AG09309 (cell line): ENCODE data around the gene SCGB1D4.
"Not testable (repeated sequence)": the region's sequence is repeated elsewhere in the genome, so short reads cannot be mapped to it uniquely, and the experiment has no call there.

Experiments
- DNase-seq: peaks from one replicate; pipeline ENCODE4 v3.0.0-alpha.2; 2010; ENCODE audit warnings: low read depth
- H3K4me3 ChIP-seq: 2 replicates; pipeline ENCODE4 v1.5.1; 2011; ENCODE audit warnings: mild to moderate bottlenecking, low read depth, low read length, moderate library complexity; ENCODE audit not compliant: control insufficient read depth
- TF ChIP-seq, protein P1 (sequence below): IDR thresholded peaks from 2 replicates; pipeline ENCODE4 v1.5.1; 2011; ENCODE audit warnings: mild to moderate bottlenecking, low read depth, low read length, inconsistent platforms; ENCODE audit not compliant: insufficient read depth, control insufficient read depth; ENCODE audit errors: missing control alignments

SCGB1D4 gene

DNA sequence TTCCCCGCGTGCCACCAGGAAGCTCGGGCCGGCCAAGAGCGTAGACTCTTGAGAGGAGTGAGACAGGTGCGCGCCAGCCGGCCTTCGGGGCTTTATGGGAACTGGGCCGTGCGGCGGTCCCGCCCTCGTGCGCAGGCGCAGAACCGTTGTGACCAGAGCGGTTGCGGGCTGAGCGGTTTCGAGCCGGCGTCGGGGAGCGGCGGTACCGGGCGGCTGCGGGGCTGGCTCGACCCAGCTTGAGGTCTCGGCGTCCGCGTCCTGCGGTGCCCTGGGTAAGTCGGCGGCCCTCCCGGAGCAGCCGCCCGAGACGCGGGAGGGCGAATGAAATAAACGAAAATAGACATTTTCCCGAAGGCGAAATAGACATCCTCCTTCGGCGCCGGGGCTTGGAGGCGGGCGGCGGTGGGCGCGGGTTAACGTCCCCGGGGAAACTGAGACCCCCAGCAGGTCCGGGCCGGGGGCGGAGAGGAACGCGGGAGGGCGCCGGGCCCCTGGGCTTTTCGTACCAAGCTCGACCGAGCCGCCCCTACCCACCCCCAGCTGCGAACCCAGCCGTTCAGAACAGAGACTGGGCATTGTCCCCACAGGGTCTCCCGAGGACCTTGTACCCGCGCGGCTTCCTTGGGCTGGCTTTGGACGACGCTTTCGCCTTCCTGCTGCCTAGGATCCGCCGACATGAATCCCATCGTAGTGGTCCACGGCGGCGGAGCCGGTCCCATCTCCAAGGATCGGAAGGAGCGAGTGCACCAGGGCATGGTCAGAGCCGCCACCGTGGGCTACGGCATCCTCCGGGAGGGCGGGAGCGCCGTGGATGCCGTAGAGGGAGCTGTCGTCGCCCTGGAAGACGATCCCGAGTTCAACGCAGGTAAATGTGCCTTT, 38.7 kb upstream of the SCGB1D4 start, which contains the start of gene ASRGL1:
TSS of gene ASRGL1 (plus strand) at position 146 of the 879 bp plus-strand sequence. CDS start at position 676, 530 bp downstream.
- TF ChIP-seq, protein P1, sequence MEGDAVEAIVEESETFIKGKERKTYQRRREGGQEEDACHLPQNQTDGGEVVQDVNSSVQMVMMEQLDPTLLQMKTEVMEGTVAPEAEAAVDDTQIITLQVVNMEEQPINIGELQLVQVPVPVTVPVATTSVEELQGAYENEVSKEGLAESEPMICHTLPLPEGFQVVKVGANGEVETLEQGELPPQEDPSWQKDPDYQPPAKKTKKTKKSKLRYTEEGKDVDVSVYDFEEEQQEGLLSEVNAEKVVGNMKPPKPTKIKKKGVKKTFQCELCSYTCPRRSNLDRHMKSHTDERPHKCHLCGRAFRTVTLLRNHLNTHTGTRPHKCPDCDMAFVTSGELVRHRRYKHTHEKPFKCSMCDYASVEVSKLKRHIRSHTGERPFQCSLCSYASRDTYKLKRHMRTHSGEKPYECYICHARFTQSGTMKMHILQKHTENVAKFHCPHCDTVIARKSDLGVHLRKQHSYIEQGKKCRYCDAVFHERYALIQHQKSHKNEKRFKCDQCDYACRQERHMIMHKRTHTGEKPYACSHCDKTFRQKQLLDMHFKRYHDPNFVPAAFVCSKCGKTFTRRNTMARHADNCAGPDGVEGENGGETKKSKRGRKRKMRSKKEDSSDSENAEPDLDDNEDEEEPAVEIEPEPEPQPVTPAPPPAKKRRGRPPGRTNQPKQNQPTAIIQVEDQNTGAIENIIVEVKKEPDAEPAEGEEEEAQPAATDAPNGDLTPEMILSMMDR: no peak
- DNase-seq: no peak
- peak within 1 kb of the TSS; percentile 53 for H3K4me3 ChIP-seq

DNA sequence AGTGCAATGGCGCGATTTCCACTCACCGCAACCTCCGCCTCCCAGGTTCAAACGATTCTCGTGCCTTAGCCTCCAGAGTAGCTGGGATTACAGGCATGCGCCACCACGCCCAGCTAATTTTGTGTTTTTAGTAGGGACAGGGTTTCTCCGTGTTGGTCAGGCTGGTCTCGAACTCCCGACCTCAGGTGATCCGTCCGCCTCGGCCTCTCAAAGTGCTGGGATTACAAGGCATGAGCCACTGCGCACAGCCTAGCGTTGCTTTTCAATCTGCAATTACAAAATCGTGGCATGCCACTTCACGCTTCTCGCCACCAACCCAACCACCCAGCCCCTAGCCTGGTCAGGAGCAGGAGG, 38.1 kb upstream of the SCGB1D4 start:
- peak overlapping the region; percentile 53 for H3K4me3 ChIP-seq

DNA sequence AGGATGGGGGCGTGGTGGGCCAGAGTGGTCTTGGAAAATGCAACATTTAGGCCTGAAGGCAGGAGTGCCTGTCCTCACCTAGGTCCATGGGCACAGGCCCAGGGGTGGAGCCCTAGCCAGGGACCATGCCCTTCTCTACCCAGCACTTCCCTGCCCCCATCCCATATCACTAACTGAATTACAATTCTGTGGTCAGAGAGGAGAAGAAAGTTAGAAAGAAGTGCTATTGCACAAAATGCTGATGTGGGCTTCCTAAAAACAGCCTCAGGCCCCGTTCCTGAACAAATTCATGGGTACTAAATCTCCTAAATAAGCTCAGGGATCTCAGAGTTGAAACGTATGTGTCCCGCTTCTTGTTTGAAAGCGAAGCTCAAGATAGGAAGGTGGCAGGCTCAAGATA, 34.9 kb upstream of the SCGB1D4 start:
- no peak overlapping the region for H3K4me3 ChIP-seq
- no peak for DNase-seq
- TF ChIP-seq, protein P1: no peak

More for the DNA sequence above, 38.1 kb upstream of the SCGB1D4 start:
- not testable (repeated sequence) for DNase-seq

DNA sequence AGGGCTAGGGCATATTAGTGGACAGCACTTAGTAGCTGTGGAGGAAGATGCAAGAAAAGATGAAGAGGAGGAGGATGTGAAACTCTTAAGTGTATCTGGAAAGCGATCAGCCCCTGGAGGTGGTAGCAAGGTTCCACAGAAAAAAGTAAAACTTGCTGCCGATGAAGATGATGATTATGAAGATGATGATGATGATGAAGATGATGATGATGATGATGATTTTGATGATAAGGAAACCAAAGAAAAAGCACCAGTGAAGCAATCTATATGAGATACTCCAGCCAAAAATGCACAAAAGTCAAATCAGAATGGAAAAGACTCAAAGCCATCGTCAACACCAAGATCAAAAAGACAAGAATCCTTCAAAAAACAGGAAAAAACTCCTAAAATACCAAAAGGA, 32.4 kb upstream of the SCGB1D4 start:
- not testable (repeated sequence) for DNase-seq, H3K4me3 ChIP-seq

DNA sequence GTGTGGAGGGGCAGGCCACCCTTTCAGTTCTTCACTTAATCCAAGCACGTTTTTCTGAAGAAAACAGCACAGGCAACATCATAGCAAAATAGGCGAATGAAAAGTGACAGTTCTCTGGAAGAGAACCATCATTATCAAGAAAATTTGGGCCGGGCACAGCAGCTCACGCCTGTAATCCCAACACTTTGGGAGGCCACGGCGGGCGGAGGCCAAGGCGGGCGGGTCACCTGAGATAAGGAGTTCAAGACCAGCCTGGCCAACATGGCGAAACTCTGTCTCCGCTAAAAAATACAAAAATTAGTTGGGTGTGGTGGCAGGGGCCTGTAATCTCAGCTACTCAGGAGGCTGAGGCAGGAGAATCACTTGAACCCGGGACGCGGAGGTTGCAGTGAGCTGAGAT, 28.7 kb upstream of the SCGB1D4 start:
- H3K4me3 ChIP-seq, DNase-seq: not testable (repeated sequence)

DNA sequence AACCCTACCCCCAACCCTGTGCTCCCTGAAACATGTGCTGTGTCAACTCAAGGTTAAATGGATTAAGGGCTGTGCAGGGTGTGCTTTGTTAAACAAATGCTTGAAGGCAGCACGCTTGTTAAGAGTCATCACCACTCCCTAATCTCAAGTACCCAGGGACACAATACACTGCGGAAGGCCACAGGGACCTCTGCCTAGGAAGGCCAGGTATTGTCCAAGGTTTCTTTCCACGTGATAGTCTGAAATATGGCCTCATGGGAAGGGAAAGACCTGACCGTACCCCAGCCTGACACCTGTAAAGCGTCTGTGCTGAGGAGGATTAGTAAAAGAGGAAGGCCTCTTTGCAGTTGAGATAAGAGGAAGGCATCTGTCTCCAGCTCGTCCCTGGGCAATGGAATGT, 27.8 kb upstream of the SCGB1D4 start:
- not testable (repeated sequence) for DNase-seq, H3K4me3 ChIP-seq

DNA sequence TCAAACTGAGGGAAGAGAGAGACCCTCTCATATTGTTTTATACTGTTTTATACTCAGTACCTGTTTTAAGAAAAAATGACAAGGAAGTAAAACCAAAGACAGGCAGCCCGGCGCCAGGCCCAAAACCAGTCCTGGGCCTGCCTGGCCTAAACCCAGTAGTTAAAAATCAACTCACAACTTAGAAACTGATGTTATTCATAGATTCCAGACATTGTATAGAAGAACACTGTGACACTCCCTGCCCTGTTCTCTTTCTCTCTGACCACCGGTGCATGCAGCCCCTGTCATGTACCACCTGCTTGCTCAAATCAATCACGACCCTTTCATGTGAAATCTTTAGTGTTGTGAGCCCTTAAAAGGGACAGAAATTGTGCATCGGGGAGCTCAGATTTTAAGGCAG, 26.9 kb upstream of the SCGB1D4 start:
- not testable (repeated sequence) for DNase-seq, H3K4me3 ChIP-seq

DNA sequence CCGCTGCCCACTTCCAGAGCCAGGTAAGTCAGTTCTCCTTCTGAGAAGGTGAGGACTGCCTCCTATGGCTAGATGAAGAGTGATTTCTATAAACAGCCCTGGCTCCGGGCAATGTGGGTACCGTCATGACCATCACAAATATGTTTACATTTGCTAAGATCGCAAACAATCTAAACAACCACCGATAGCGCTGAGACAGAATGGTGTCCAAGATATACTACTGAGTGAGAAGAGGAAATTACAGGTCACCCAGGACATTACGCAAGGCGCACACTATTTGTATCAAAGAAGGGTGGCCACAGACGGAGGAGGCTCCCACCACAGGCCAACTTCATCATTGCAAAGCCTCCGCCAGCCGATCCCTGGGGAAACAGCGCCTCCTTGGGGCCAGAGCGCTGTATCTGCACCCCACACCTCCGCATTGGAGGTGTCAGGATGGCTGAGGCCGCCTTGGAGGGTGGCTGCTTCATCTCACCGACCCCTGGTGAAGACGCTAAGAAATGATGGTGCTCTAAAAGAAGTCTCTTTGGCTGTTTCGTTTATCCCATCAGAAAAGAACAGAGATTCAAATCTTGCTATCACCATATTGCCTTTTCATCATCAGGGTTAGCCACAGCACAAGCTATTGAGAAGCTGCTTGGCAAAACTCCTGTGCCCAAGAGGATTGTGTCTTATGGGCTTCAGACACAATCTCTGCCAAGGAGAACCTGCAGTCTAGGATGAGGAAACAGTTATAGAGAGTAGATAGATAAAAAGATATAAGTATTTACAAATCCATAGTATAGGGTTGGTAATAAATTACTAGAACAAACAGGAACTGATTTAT, 26.1 kb upstream of the SCGB1D4 start:
- no peak for DNase-seq
- TF ChIP-seq, protein P1: peak; percentile 63
- no peak overlapping the region for H3K4me3 ChIP-seq

DNA sequence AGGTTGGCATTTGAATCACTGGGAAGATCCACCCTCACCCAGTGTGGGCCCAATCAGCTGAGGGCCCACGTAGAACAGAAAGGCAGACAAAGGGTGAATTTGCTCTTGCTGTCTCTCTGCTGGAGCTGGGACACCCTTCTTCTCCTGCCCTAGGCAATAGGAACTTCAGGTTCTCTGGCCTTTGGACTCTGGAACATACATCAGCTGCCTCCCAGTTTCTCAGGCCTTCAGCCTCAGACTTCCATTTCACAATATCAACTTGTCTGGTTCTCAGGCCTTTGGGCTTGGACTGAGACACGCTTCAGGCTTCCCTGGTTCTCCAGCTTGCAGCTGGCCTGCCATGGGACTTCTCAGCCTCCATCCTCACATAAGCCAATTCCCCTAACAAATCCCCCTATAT, 23.6 kb upstream of the SCGB1D4 start:
- no peak overlapping the region for H3K4me3 ChIP-seq
- TF ChIP-seq, protein P1: no peak
- DNase-seq: no peak
